ENCODE data around the gene GABPB1. TPM values are rescaled to one million over a fixed set of nuclear protein-coding genes. Genes with fewer than 3 reads are reported as not detected.

Gene GABPB1
- total RNA-seq, 1 experiment from 2014 or later = 45.0 TPM

DNA sequence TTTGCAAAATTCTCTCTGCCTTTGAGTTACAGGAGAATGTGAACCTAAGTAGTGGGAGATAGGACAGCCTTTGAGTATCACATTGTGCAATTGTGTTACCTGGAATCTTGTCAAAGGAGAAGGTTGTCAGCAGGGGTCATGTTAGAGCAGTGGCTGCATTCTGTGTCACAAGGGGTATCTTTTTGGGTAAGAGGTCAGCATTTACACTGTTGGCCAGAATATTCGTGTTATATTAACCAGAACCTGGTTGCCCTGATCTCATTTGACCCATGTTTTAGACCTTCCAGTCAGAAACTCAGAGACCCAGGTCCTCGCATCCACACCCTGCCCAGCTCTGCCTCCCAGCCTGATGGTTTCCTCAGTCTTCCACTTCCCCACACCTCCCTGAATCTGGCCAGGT is 116.7 kb downstream of the GABPB1 start:
- Histone ChIP-seq H3K9me3 (ENCODE audit: control insufficient read depth, low read depth, low read length) (no peaks in the 10 kb centered on the region), H3K4me1 (ENCODE audit: insufficient read depth, low read length) (no peaks in the 10 kb centered on the region), H4K20me1 (ENCODE audit: control insufficient read depth, insufficient read depth, insufficient read length) (no peaks in the 10 kb centered on the region), H2BK20ac (ENCODE audit: low read depth, low read length, poor library complexity, severe bottlenecking) (no peak overlapping the region), H3K9ac (ENCODE audit: extremely low read depth, insufficient read length, low read length) (no peak overlapping the region), H2BK15ac (ENCODE audit: low read depth, low read length) (no peak overlapping the region), H3K4ac (ENCODE audit: low read depth, low read length) (no peak overlapping the region), H2AK5ac (ENCODE audit: insufficient read length, low read length) (no peak overlapping the region), H4K5ac (ENCODE audit: insufficient read length, low read depth, low read length) (no peak overlapping the region), H3K27ac (ENCODE audit: insufficient read length, low read depth, low read length) (no peak overlapping the region), H4K91ac (ENCODE audit: insufficient read length, low read depth, low read length) (no peak overlapping the region), H2BK120ac (ENCODE audit: low read depth, low read length, poor library complexity, severe bottlenecking) (no peak overlapping the region), H3T11ph (ENCODE audit: low read length) (no peak overlapping the region), H3K79me2 (ENCODE audit: insufficient read depth, low read length) (no peaks in the 10 kb centered on the region), H3K56ac (ENCODE audit: insufficient read length, low read depth, low read length) (no peak overlapping the region), H3K18ac (ENCODE audit: insufficient read length, low read depth, low read length) (no peak overlapping the region), H2AFZ (ENCODE audit: low read length) (no peak overlapping the region), H3K27me3 (ENCODE audit: insufficient read depth, low read length) (no peaks in the 10 kb centered on the region), H3K79me1 (ENCODE audit: insufficient read depth, low read depth, low read length, poor library complexity, severe bottlenecking) (no peaks in the 10 kb centered on the region), H3K14ac (ENCODE audit: insufficient read depth, low read length) (no peak overlapping the region), H3K23ac (ENCODE audit: insufficient read length, low read depth, low read length) (no peak overlapping the region), H2BK5ac (ENCODE audit: insufficient read length, low read length) (no peak overlapping the region), H4K8ac (replicated peaks; ENCODE audit: insufficient read length, low read depth, low read length) (no peak overlapping the region), H3K4me2 (ENCODE audit: insufficient read depth, insufficient read length, low read length) (no peak overlapping the region), H2BK12ac (ENCODE audit: insufficient read length, low read depth, low read length) (no peak overlapping the region), H3K23me2 (ENCODE audit: insufficient read length, low read depth, low read length, poor library complexity, severe bottlenecking) (no peaks in the 10 kb centered on the region)
- TF ChIP-seq, protein P1, sequence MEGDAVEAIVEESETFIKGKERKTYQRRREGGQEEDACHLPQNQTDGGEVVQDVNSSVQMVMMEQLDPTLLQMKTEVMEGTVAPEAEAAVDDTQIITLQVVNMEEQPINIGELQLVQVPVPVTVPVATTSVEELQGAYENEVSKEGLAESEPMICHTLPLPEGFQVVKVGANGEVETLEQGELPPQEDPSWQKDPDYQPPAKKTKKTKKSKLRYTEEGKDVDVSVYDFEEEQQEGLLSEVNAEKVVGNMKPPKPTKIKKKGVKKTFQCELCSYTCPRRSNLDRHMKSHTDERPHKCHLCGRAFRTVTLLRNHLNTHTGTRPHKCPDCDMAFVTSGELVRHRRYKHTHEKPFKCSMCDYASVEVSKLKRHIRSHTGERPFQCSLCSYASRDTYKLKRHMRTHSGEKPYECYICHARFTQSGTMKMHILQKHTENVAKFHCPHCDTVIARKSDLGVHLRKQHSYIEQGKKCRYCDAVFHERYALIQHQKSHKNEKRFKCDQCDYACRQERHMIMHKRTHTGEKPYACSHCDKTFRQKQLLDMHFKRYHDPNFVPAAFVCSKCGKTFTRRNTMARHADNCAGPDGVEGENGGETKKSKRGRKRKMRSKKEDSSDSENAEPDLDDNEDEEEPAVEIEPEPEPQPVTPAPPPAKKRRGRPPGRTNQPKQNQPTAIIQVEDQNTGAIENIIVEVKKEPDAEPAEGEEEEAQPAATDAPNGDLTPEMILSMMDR (conservative IDR thresholded peaks at IDR 0.05) = no peak
- no peak overlapping the region for H3K4me3 Mint-ChIP-seq
- no peaks in the 10 kb centered on the region for H3K36me3 Mint-ChIP-seq (ENCODE audit: insufficient read depth in 1 of 3, low read depth in 3 of 3)
- H3K4me1 Mint-ChIP-seq = peaks cover 0 to 4% of the 10 kb centered on the region in 2 experiments; a peak in 1 of 4 replicates
- no peaks in the 10 kb centered on the region for H3K27me3 Mint-ChIP-seq (ENCODE audit: low read depth)
- no CpG with 5 or more reads among the region's 2 CpGs for WGBS (ENCODE audit: extremely low coverage, insufficient read length, low lambda C conversion rate)
- H3K27ac Mint-ChIP-seq = no peak overlapping the region; a peak in 1 of 7 replicates
- DNase-seq = no peak
- H3K9me3 Mint-ChIP-seq = no peaks in the 10 kb centered on the region
